ENCODE data around the gene CCDC85C.

Gene CCDC85C

DNA sequence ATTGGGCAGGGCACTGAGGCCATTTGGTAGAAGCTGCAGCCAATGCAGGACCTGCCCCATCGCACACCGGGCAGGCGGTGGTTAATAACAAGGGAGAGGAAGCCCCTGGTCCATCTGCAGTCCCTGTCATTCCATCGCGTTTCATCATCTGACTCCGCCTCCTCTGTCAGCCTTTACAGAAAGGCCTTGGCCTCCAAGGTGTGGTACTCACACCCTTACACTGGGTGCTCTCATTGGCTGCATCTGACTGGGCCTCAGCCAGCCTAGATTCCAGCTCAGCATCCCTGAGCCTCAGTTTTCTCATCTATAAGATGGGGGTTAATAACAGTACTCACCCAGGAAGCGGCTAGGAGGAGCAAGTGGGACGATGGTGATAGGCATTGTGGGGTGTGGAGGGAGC is 26.2 kb upstream of the CCDC85C start:
- no peak for DNase-seq (ENCODE audit: low read depth, low spot score)

DNA sequence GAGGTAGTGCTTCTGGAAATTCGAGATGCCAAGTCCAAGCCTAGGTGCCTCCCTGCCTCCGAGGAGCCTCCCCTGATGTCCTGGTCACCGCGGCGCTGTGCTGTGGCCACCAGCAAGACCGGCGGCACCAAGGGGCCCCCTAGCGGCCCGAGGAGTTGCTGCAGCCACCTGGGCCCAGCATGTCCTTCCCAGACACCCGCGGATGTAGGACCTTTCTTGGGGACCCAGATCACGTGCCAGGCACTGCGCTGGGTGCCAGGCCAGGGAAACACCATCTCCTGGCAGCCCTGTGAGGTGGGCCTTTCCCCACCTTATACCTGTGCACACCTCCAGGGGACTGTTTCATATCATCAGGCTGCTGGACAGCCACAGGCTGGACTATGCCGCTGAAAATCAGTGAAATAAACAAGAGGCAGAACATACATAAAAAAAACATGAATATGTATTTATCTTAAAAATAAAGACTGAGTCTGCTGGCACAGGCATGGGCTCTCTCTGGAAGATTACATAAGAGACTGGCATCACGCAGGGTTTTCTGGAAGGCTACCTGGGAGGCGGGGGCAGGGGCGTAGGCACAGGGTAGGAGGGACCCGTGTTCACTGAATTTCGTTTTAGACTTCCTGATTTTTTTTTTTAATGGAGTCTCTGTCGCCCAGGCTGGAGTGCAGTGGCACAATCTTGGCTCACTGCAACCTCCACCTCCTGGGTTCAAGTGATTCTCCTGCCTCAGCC is 25.0 kb upstream of the CCDC85C start:
- DNase-seq (ENCODE audit: low read depth, low spot score) = no peak

DNA sequence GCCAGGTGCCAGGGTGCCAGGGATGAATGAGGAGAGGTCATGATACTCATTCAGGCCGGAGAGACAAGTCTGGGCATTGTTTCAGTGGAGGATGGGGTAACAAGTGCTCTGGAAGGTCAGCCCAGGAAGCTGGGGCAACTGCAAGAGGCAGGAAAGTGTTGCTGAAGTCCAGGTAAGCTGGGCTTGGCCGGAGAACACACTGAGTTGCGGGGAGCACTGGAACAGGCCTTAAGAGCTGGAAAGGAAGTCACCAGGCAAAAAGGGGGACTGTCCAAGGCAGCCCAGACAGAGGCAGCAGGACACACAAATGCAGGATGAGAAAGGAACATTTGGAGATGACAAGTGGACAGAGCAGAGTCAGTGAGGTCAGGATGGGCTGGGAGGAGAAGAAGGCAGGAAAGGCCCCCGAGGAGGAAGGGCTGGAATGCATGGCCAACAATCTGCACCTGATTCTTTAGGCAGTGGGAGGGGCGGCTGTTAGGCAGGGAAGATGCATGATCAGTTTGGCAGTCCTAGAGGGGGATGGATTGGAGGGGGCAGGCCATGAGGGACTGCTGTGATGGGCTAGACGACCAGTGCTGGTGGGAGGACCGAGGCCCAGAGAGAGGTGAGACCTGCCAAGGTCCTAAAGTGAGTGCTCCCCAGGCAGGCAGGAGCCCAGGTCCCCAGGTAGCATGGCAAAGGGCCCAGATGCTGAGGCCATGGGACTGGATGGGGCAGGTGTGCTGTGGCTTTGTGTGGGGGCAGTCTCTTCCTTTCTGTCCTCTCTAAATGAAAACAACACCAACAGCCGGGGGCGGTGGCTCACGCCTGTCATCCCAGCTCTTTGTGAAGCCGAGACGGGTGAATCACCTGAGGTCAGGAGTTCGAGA is 23.7 kb upstream of the CCDC85C start:
- DNase-seq (ENCODE audit: low read depth, low spot score) = no peak

DNA sequence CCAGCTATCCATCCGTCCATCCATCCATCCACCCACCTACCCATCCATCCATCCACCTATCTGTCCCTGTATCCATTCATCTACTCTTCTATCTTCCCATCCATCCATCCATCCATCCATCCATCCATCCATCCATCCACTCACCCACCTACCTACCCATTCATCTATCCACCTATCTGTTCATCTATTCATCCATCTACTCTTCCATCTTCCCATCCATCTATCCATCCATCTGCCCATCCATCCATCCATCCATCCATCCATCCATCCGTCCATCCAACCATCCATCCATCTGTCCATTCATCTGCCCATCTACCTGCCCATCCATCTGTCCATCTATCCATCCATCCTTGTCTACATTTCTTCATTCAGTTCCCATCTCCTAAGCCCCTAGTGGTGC is 23.1 kb upstream of the CCDC85C start:
- DNase-seq (ENCODE audit: low read depth, low spot score) = no peak

DNA sequence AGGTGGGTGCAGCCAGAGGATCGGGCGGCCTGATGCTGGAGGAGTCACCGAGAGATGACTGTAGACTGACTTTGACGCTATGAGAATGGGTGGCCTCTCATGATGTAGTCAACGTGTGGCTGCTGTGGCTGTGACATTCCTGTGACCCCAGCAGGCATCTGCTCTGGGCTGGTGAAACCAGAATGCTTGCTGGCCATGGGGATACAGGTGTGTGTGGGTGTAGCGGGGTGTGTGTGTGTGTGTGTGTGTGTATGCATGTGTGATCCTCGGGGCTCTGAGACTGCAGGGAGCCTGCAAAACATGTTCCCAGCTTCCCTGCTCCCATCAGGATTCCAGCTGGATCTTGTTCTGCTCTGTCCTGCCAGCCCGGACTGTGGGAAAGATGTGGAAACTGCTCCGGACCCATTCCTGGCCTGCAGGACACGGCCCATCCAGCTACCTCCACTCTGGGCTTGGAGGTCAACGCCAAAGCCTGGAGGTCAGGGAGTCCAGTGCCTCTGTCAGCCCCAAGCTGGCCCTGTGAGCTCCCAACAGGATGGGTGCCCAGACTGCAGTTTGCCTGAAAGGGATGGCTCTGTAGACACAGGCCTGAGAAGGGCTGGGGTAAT is 22.1 kb upstream of the CCDC85C start:
- DNase-seq (ENCODE audit: low read depth, low spot score) = no peak

DNA sequence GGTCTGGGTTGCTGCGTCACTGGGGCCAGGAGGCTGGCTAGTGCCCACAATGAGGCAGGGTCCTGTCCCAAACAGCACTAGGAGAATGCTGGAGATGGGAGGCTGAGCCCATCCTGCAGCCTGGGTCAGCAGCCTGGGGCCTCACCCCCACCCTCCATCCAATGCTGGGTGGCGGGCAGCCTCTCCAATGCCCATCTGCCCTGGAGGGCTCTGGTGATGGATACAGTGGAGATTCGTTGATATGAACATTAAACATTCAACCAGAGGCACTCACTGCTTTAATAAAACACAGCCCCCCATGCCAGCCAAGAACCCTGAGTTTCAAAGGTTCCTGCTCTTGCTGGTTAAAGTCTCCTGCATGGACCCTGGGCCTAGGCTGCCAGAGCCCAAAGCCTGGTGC is 21.5 kb upstream of the CCDC85C start:
- DNase-seq (ENCODE audit: low read depth, low spot score) = no peak

DNA sequence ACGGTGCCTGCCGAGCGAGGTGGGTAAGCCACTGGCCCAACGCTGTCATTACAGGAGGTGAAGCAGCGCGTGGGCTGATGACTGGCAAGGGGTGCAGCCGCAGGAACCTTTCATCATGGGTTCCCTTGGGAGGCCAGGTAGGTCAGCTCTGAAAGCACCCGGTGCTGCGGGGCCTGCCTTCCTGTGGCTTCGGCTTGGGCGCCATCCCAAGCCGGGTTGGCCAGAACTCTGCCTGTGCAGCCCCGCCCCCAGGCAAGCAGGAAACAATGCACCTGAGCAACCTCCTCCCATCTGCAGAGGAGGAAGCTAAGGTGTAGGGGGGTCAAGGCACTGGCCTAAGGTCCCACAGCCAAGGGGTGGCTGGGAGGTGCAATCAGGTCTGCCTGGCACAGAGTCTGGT is 21.0 kb upstream of the CCDC85C start:
- DNase-seq (ENCODE audit: low read depth, low spot score) = no peak

DNA sequence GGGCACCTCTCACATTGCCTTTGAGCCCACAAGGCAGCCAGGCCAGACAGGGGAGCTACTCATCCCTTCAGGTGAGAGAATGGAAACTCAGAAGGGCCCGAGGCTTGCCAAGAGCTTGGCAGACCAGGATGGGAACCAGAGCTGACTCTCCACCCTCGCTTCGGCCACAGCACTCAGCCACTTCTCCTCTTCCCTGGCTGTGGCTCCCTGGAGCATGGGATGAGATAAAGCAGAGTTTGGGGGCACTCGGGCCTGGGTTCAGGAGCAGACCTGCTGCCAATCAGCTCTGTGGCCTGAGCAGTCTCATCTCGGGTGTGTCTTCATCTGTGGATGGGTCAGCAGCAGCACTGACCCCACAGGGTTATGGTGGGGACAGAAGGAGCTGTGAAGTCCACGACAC is 20.0 kb upstream of the CCDC85C start:
- DNase-seq (ENCODE audit: low read depth, low spot score) = no peak

DNA sequence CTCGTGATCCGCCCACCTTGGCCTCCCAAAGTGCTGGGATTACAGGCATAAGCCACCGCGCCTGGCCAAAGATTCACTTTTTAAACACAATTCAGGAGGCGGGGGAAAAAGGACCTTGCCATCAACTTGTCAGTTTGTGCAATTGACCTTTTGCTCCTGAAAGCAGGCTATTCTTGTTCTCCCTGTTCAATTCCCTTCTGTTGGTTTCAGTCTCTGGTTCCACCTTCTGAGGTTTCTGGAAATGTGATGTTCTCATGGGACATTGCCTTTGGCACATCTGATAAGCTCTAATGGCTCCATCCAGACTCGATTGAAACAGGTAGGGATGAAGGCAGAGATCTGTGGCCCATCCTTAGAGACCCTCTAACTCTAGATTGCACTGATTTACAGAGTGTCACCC is 17.9 kb upstream of the CCDC85C start:
- DNase-seq (ENCODE audit: low read depth, low spot score) = no peak

DNA sequence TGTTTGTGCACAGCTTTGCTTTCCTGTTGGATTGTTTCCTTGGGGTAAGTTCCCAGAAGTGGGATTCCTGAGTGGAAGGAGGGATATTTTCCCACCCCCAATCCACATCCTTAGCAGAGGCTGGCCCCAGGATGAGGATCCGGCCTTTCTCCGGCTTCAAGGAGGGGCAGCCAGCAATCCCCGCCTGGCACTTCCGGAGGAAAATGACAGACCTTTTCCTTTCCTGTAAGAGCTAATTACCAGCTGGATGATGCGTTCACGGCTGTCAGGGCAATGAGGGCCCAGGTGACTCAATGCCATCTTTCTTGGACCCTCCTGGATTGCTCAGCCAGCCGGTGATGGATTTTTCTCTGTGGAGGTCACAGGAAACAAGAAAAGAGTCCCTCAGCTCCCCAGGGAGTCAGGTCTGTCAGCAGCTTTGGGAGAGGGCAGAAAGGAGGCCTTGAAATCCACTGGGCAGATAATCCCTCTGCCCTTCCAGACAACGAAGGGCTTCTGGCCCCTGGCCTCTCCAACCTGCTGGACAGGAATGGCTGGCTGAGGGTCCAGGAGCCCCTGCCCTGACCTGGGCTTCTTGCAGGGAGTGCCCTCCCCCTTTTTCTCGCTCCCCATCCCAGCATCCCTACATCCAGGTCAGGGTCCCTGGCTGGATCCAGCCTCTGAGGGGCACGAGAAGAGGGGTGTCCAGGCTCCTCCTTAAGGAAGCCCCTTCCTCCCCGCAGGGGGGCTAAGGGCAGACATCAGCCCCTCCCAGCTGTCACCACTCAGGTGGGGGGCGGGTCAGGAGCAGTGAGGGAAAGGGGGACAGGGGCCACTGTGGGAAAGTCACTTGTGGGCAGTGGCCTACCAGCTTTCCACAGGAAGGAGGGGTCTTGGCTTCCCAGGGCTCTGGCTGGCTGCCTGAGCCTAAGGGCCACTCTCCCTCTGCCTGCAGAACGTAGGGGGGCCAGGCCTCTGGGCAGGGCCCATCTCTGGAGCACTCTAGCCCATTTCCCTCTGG is 16.1 kb upstream of the CCDC85C start:
- DNase-seq (ENCODE audit: low read depth, low spot score) = no peak

DNA sequence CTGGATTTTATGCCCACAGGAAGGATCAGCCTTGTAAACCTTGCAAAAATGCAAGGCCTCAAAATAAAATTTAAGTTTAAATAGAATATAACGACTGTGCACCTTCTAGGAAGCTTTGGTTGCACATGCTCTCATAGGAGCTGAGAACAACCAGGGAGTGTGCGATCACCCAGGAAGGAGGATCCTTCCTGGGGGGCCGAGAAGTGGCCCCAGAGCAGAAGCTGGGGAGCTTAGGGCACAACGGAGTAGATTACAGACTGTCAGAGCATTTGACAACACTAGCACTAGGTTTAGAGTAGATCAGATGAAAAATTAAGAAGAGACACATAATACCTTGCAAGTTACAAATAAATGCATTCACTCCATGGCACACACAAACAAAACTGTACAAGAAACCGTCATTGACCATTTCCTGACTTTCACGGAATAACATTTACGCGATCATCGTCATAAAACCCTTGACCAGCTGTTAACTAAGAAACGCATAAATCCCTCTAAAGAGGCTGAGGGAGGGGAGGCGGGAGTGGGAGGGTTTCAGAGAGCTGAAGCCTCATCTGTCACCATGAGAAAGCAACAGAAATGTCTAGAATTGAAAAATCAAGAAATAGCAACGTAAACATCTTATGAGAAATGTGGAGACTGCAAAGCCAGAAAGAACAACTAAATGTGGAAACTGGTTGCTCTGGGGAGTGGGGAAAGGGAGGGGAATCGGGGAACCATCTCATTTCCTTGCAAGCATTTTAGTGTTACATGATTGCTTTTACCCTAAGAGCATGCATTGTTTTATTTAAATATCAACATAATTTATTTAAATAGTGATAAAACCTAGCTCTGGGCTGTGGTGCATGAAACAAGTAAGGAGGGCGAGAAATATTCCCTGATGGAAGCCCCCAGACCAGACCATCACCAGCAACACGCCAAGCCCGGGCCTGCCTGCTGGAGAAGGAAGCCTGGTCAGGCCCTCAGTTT is 13.1 kb upstream of the CCDC85C start:
- DNase-seq (ENCODE audit: low read depth, low spot score) = no peak

DNA sequence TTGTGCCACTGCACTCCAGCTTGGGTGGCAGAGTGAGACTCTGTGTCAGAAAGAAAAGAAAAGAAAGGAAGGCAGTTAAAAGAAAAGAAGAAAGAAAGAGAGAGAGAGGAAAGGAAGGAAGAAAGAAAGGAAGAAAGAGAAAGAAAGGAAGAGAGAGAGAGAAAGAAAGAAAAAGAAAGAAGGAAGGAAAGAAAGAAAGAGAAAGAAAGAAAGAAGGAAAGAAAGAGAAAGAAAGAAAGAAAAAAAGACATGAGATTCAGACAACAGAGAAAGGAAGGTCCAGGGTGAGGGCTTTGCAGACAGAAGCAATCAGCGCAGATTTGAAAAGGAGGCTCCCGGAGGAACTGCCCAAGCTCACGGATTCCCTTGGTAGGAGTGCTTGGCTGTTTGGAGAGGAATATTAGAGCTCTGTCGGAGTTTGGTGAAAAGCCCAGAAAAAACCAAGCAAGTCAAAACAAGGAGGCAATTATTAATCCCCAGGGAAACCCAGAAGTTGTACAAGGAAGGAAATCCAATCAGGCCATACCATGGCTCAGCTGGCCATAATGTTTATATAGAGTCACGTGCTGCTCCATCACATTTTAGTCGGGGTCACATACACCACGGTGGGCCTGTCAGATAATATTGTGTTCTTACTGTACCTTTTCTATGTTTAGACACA is 11.6 kb upstream of the CCDC85C start:
- no peak for DNase-seq (ENCODE audit: low read depth, low spot score)

DNA sequence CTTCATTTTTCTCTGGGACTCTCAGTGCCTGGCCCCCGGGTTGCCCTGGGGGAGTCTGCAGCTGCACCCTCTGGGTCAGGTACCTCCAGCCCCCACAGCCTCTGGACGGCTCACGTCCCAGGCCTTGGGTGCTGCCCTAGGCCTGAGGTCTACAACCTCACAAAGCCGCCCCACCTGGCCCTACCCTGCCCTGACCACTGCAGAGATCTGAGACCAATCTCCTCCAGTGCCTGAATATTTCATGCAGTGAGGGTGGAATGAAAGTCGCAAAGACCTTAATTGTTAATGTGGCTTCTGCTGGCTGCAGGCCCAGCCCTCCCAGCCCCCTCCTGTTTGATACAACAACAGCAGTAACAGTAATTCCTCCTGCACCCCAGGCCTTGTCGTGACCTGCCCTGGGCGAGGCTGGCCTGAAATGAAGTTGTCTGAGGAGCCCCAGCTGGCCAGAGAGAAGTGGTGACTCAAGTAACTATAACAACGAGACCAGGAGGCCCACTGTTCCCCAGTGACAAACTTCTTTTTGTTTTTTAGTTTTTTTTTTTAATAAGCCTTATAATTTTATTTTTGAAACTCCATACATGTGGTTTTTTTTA is 8.8 kb upstream of the CCDC85C start:
- no peak for DNase-seq (ENCODE audit: low read depth, low spot score)

DNA sequence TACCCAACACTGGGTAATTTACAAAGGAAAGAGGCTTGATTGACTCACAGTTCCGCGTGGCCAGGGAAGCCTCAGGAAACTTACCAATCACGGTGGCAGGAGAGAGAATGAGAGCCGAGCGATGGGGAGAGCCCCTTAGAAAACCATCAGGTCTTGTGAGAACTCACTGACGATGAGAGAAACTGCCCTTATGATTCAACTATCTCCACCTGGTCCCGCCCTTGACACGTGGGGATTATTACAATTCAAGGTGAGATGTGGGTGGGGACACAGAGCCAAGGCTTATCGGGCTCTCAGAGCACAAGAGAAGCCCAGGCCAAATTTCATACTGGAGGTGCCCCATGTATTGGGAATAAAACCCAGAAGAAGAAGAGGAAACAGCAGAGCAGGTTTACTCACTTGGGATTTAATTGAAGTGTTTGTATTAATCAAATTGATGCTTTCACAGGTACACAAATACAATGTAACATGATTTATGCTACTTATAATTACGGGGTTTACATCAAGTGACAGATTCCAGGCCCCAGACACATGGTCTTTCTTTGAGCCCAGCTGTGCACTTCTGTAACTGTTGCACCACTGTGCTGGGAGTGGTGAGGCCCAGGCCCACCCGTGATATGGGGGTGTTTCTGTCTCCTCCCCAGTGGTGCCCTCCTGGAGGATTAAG is 8.2 kb upstream of the CCDC85C start:
- no peak for DNase-seq (ENCODE audit: low read depth, low spot score)

DNA sequence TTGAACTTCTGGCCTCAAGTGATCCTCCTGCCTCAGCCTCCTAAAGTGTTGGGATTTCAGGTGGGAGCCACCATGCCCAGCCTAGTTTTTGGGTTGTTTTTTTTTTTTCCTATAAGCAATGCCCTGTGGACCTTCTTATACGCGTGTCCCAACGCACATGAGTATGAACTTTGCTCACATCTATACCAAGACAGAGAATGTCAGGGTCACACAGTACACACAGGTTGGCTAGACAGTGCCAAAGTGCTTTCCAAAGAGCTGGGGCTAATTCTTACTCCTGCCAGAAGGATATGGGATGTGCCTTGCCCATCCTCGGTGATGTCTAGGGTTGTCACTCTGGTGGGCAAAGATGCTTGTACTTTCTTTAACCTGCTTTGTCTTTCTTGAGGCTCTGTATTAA is 7.6 kb upstream of the CCDC85C start:
- DNase-seq (ENCODE audit: low read depth, low spot score) = no peak

DNA sequence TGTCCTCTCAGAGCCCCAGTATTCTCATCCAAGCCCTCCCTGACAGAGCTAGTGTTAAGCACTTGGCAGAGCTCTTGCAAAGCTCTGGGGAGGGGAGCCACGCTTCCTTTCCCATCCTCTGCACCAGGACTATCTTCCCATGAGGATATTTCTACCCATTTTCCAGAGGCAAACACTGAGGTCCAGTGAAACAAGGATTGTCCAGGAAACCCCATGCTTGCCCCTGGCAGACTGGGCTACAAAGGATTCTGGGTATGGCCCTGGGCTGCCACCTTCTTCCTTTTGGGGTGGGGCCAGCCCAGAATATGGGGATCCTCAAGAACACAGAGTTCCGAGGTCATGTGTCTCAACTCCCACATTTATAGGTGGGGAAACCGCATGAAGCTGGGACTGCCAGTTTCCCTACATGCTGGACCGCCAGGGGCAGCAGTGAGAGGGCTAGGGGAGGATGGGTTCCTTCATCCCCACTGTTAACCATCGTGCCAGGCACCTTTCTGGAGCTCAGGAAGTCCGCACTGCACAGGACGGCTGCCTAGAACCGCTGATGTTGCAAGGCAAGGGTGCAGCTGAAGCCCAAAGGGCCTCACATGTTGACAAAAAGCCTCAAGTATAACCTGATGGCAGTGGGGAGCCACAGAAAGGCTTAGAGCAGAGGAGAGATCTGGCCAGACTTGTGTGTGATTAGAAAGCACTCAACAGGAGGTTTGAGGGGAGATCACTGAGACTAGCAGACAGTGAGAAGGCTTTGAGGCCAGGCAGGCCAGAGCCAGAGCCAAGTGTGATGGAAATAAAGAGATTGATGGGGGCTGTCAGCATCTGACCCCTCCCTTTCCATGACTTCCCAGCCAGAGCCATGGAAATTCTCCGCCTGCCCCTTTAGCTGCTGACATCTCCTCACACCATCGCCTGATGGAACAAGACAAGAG is 5.5 kb upstream of the CCDC85C start:
- DNase-seq (ENCODE audit: low read depth, low spot score) = no peak

DNA sequence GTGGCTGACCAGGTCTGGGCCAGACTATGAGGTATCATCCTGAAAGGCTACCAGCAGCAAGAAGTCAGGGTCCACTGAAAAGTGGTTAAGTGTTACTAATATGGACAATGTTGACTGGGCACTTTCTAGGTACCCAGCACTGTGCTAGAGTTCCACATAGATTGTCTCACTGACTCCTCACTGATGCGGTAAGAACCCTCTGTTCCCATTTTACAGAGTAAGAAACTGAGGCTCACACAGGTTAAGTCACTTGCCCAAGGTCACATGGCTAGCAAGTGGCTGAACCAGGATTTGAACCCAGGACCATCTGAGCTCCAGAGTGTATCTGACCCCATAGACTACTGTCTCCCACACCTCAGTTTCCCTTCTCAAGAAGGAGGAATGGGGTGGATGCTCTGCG is 4.6 kb upstream of the CCDC85C start:
- DNase-seq (ENCODE audit: low read depth, low spot score) = no peak

DNA sequence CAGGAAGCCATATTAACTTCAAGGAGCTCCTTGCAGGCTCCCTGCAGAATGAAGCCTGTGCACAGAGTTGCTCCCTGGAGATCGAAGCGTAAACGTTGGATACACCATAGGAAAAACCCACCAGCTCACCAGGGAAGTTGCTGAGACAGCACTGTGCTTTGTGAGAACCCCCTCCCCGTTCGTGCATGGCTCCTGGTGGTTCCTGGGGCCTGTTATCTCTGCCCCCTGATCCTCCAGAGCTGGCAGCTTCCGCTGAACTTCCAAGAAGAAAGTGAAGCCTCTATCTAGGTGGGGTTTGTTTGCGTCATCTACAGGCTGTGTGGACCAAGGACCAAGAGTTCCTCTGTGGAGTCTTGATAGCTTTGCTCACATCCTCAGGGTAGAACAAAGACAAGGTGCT is 2.4 kb upstream of the CCDC85C start:
- no peak for DNase-seq (ENCODE audit: low read depth, low spot score)

Data from smooth muscle cell of the brain vasculature (primary cell).